ENCODE measurements around the gene SLC25A29.
A peak's percentile ranks its signal among the peaks of the same experiment; 100 is the strongest.
"Not testable (repeated sequence)": the region's sequence is repeated elsewhere in the genome, so short reads cannot be mapped to it uniquely, and the experiment has no call there.

SLC25A29 gene

GRCh38 chr14:100309028-100309737 is 2.9 kb upstream of the SLC25A29 start:
- DNase-seq: no peak

DNA sequence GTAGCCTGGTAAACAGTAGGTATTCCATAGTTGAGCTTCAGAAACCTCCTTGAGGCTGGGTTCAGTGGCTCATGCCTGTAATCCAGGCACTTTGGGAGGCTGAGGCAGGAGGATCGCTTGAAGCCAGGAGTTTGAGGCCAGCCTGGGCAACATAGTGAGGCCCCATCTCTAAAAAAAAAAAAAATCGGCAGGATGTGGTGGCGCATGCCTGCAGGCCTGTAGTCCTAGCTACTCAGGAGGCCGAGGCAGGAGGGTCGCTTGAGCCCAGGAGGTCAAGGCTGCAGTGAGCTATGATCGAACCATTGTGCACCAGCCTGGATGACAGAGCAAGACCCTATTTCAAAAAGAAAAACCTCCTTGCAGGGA is 2.2 kb upstream of the SLC25A29 start:
- DNase-seq: not testable (repeated sequence)

GRCh38 chr14:100307766-100308426 is 1.7 kb upstream of the SLC25A29 start:
- DNase-seq: no peak

- no peak for DNase-seq
These were observed 938 bp upstream of the SLC25A29 start for GRCh38 chr14:100306998-100307765.

- DNase-seq: no peak
These were observed 732 bp downstream of the SLC25A29 start for GRCh38 chr14:100305324-100306100.

DNA sequence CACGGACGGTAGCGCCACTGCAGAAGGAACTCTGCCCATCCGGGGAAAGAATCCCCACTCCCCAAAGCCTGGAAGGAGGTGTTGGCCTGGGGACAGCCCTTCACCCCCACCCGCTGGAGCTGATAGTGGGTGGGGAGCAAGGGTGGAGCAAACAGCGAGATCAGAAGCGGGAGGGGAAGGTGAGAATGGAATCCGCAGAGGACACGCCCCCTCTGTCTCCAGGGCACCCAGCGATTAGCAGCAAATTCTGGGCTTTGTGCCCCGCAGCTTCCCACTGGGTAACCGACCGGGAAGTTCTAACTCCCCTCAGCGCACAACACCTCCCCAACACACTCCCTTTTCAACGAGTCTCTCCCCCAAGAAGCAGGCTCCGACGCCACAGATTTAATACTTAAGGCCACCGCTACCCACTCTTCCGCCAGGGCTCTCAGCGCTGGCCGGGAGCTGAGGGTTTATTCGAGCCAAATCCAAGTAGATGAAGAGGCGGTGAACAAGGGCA is 1.4 kb downstream of the SLC25A29 start:
- DNase-seq: no peak

- DNase-seq: no peak
These were observed 2.3 kb downstream of the SLC25A29 start for GRCh38 chr14:100303925-100304324.

GRCh38 chr14:100303179-100303578 is 3.1 kb downstream of the SLC25A29 start:
- peak; percentile 75 for DNase-seq

DNA sequence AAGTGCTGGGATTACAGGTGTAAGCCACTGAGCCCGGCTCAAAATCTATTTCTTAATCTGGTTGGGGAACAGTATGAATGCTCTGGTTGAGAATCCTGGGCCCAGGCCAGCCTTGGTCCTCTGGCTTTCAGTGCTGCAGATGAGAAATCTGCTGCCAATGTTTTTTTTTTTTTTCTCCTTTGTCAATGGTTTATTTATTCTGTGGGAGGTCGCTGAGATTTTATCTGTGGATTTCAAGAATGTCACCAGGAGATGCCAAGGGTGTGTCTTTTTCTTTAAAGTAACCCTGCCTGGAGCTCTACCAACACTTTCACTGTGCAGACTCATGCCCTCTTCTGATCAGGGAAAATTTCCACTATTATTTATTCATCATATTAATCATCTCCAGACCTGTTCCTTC is 3.6 kb downstream of the SLC25A29 start:
- no peak for DNase-seq

GRCh38 chr14:100299238-100299560 is 7.0 kb downstream of the SLC25A29 start:
- peak; percentile 8 for DNase-seq

DNA sequence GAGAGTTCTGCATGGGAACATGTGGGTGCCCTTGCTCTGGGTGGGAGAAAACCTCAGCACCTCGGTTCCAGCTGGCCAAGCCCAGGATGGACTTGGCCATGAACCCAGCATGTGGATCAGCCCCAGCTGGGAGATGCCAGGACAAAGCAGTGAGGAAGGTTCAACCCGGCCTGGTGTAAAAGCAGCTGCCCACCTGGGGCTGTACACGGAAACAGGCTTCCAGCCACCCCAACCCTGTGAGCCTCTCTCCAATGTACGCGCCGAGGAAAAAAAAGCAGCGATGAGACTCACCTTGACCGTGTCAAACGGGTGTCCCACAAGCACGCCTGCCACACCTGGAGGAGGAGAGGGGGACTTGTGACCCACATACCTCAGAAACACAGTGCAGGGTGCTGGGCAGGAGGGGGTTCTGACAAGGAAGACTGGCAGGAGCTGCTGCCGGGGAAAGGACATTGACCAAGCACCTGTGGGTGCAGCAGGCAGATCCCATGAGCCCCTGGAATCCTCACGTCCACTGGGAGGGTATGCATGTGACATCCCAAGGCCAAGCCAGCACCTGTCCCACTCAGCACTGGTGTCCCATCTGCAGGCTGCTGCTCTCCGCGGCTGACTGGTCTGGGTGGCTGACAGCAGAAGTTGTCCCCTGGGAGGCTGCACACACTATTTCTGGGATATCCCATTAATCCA is 7.5 kb downstream of the SLC25A29 start:
- peak; percentile 17 for DNase-seq

DNA sequence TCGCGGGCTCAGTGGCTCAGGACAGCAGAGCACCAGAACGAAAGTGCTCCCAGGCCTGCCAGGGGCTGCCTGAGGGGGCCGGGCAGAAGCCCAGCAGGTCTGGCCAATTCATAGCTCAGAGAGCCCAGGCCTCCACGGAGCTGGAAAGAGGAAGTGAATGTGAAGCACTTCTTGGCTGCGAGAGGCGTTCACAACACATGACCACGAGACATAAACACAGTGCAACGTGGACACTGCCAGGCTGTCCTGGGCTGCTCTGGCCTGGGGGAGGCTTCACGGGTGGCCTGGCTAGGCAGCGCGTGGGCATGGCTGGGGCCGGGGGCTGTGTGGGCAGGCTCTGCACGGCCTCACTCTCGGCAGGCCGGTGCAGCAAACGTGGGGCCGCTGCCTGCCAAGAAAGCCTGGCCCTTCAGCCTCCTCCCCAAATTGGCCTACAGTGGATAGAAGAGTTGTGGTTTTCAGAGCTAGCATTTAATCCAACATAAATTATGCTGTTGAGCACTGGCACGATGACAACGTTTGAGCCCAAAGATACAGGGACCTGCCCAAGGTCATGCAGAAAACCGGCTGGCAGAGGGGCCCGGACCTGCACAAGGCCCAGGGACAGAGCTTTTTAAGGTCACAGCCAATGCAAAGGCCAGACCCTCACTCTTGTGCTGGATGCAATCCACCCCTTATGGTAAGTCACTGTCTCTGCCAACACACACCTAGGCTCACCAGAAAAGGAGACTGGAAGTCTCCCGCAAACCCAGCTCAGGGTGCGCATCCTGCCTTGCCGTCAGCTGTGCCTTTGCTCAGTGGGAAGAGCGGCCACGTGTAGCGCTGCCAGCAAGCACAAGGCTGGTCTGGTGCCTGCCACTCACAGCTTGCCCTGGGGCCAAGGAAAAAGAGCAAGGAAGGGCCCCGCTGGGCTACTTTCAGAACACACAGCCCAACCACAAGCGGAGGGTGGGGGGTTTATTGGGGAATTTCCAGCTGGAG is 8.6 kb downstream of the SLC25A29 start:
- peak; percentile 14 for DNase-seq

DNA sequence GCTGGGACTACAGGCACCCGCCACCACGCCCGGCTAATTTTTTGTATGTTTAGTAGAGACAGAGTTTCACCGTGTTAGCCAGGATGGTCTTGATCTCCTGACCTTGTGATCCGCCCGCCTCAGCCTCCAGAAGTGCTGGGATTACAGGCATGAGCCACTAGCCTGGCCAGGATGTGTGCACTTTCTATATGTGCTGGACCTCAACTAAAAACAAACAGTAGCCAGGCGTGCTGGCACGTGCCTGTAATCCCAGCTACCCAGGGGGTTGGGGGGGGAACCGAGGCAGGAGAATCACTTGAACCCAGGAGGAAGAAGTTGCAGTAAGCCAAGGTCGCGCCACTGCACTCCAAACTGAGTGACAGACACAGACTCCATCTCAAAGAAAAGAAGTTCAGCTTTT is 9.5 kb downstream of the SLC25A29 start:
- not testable (repeated sequence) for DNase-seq

- peak; percentile 18 for DNase-seq
These were observed 10.1 kb downstream of the SLC25A29 start for GRCh38 chr14:100296106-100296651.

DNA sequence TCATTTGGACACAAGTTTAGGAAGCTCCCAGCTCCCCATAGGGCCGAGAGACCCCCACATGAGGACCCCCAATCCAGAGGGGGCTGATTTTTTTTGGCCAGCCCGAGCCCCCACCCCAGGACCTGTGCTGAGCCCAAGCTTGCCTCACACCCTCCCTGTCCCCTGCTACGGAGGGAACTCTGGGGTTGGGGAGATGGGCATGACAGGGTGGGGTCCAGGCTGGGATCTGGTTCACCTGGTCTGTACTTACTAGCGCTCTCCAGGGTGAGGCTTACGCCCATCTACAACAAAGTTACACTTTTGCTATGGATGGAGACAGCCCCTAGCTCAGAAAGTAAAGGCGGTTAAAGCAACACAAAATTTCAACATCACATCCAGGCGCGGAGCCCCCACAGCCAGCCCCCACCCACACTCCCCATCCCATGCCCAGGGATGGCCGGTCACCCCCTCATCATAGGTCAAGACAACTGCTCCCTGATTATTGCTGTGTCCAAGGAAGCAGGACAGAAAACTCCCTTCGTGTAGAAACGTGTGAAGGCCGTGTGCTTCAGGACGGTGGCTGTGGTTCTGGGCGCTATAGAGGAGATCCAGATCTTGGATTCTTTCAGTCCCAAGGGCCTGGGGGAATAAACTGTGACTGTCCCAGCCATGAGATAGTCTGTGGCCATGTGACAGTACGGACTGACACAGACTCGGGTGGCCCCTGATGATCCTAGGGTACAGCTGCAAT is 10.7 kb downstream of the SLC25A29 start:
- peak; percentile 20 for DNase-seq

DNA sequence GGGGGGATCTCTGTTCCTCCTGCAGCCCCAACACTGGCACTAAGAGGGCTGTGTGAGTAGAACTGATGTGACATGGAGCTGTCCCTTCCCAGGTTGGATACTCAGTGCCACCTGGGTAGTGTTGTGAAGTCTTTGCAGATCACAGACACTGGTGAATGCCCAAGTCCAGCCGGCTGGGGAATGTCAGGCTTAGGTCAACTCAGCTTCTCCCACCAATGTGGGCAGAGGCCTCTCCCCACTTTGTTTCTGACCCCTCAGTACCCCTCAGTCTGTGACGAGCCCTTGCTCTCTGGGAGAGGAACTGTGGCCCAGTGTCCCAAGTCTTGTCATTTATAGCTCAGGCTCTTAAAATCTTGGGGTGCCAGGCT is 11.3 kb downstream of the SLC25A29 start:
- no peak for DNase-seq

GRCh38 chr14:100294213-100294962 is 11.9 kb downstream of the SLC25A29 start:
- DNase-seq: no peak

DNA sequence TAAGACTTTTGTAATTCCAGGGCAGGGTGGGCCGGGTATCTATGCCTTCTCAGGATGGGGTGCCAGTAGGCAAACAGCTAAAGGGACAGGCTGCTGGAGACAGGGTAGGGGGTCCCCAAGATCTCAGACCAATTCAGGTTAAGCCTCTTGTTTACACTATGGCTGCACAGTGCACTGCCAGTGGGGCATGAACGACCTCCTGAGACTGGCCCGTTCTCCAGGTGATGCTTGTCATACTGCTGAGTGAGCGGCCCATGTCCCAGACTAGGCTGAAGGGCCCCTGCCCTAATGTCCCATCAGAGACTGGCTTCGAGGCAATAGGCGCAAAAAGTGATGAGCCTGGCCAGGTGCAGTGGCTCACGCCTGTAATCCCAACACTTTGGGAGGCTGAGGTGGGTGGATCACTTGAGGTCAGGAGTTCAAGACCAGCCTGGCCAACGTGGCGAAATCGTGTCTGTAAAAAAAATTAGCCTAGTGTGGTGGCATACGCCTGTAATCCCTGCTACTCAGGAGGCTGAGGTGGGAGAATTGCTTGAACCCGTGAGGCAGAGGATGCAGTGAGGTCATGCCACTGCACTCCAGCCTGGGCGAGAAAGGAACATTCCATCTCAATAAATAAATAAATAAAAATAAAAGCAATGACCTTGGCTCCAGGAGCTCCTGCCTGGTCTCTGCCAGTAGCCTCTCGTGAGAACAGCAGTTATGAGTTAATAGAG is 12.6 kb downstream of the SLC25A29 start:
- no peak for DNase-seq

Data from 8988T (cell line).